Natural killer cell treated with Interleukin-12 subunit alpha and Interleukin-12 subunit beta and Interleukin-15 and Interleukin-18, amount 100 ng/mL, for 72 hours (primary cell): ENCODE measurements around the gene PDCD2L. TPM values are rescaled to one million over a fixed set of nuclear protein-coding genes. Genes with fewer than 3 reads are reported as not detected.
"Not testable (repeated sequence)": the region's sequence is repeated elsewhere in the genome, so short reads cannot be mapped to it uniquely, and the experiment has no call there.

Source experiments
- ATAC-seq, 2 donors: fragments of 150-1000 bp; cut with Tn5 transposase in 1 of 2; sonication (Bioruptor Pico), chemical (Tn5 transposase) in 1 of 2; 2 replicates each; pipeline ENCODE4 v1.10.0; 2021
- DNase-seq: peaks from one replicate; pipeline ENCODE4 v3.0.0; 2022; ENCODE audit warnings: low spot score
- H3K27ac Mint-ChIP-seq, 2 donors: 1 replicate in 1 of 2; 2 replicates in 1 of 2; pipeline ENCODE4 v1.8.0; 2022; ENCODE audit warnings: mixed read lengths in 2 of 2, mild to moderate bottlenecking in 1 of 2, moderate library complexity in 1 of 2
- H3K27me3 Mint-ChIP-seq, 2 donors: 1 replicate in 1 of 2; 2 replicates in 1 of 2; pipeline ENCODE4 v1.8.0; 2022; ENCODE audit warnings: mixed read lengths in 2 of 2
- H3K36me3 Mint-ChIP-seq: one replicate; pipeline ENCODE4 v1.8.0; 2022; ENCODE audit warnings: mixed read lengths
- H3K4me1 Mint-ChIP-seq, 2 donors: 1 replicate in 1 of 2; 2 replicates in 1 of 2; pipeline ENCODE4 v1.8.0; 2022; ENCODE audit warnings: low read depth in 2 of 2, mixed read lengths in 2 of 2, mild to moderate bottlenecking in 1 of 2
- H3K4me3 Mint-ChIP-seq: one replicate; pipeline ENCODE4 v1.8.0; 2022; ENCODE audit warnings: mixed read lengths
- H3K9me3 Mint-ChIP-seq: 2 replicates; pipeline ENCODE4 v1.8.0; 2022; ENCODE audit warnings: mixed read lengths
- total RNA-seq, 2 donors: library from RNA; stranded (reverse); gene quantifications; one replicate each; pipeline ENCODE4 v1.2.3, GENCODE V29; 2022

The PDCD2L gene
- total RNA-seq, 2 donors from 2014 or later: 18.2 to 28.4 TPM

GRCh38 chr19:34365463-34366401, 38.5 kb upstream of the PDCD2L start:
- H3K4me1 Mint-ChIP-seq: peaks cover 22 to 31% of the 10 kb centered on the region in 2 donors
- H3K4me3 Mint-ChIP-seq: peak overlapping the region; percentile 99
- DNase-seq (no peak), ATAC-seq (peak; percentile 13 to 14)
- peak overlapping the region; percentile 72 to 90 for H3K27ac Mint-ChIP-seq
- no peaks in the 10 kb centered on the region for H3K27me3 Mint-ChIP-seq
- H3K36me3 Mint-ChIP-seq: peaks cover 11% of the 10 kb centered on the region
- no peaks in the 10 kb centered on the region for H3K9me3 Mint-ChIP-seq

- peaks cover 26 to 35% of the 10 kb centered on the region in 2 donors for H3K4me1 Mint-ChIP-seq
- H3K9me3 Mint-ChIP-seq: no peaks in the 10 kb centered on the region
- no peak for ATAC-seq
- peak overlapping the region; percentile 99 for H3K4me3 Mint-ChIP-seq
- no peaks in the 10 kb centered on the region for H3K27me3 Mint-ChIP-seq
- peak overlapping the region; percentile 72 to 90 for H3K27ac Mint-ChIP-seq
- peaks cover 17% of the 10 kb centered on the region for H3K36me3 Mint-ChIP-seq
- DNase-seq: no peak
Measured at GRCh38 chr19:34366738-34367623, 37.2 kb upstream of the PDCD2L start.

GRCh38 chr19:34367624-34367957, 36.6 kb upstream of the PDCD2L start:
- H3K4me3 Mint-ChIP-seq: no peak overlapping the region
- ATAC-seq (no peak), DNase-seq (no peak)
- H3K27me3 Mint-ChIP-seq: no peaks in the 10 kb centered on the region
- peaks cover 17% of the 10 kb centered on the region for H3K36me3 Mint-ChIP-seq
- no peaks in the 10 kb centered on the region for H3K9me3 Mint-ChIP-seq
- peak overlapping the region in 1 of 2 donors; percentile 72 for H3K27ac Mint-ChIP-seq
- H3K4me1 Mint-ChIP-seq: peaks cover 26 to 35% of the 10 kb centered on the region in 2 donors

- Mint-ChIP-seq H3K27me3 (no peaks in the 10 kb centered on the region), H3K4me3 (peak overlapping the region; percentile 40), H3K27ac (peak overlapping the region in 1 of 2 donors; percentile 31), H3K36me3 (peaks cover 17% of the 10 kb centered on the region), H3K4me1 (peaks cover 27 to 35% of the 10 kb centered on the region in 2 donors), H3K9me3 (no peaks in the 10 kb centered on the region)
- ATAC-seq (no peak), DNase-seq (no peak)
Measured at GRCh38 chr19:34368338-34368737, 35.9 kb upstream of the PDCD2L start.

- not testable (repeated sequence) for H3K4me3 Mint-ChIP-seq, DNase-seq, H3K9me3 Mint-ChIP-seq, H3K27me3 Mint-ChIP-seq, ATAC-seq, H3K27ac Mint-ChIP-seq
- Mint-ChIP-seq H3K4me1 (peaks cover 31 to 38% of the 10 kb centered on the region in 2 donors), H3K36me3 (peaks cover 18% of the 10 kb centered on the region)
Measured at GRCh38 chr19:34369166-34369565, 35.0 kb upstream of the PDCD2L start.

GRCh38 chr19:34370117-34370516, 34.1 kb upstream of the PDCD2L start:
- H3K9me3 Mint-ChIP-seq: no peaks in the 10 kb centered on the region
- DNase-seq (no peak), ATAC-seq (no peak)
- H3K27me3 Mint-ChIP-seq: no peaks in the 10 kb centered on the region
- peaks cover 25 to 33% of the 10 kb centered on the region in 2 donors for H3K4me1 Mint-ChIP-seq
- no peak overlapping the region for H3K27ac Mint-ChIP-seq
- H3K4me3 Mint-ChIP-seq: no peak overlapping the region
- H3K36me3 Mint-ChIP-seq: peaks cover 22% of the 10 kb centered on the region

- DNase-seq (no peak), ATAC-seq (no peak)
- Mint-ChIP-seq H3K9me3 (no peaks in the 10 kb centered on the region), H3K4me3 (no peak overlapping the region), H3K27me3 (no peaks in the 10 kb centered on the region), H3K36me3 (peaks cover 22% of the 10 kb centered on the region), H3K27ac (no peak overlapping the region), H3K4me1 (peaks cover 25 to 28% of the 10 kb centered on the region in 2 donors)
Measured at GRCh38 chr19:34370983-34371382, 33.2 kb upstream of the PDCD2L start.

GRCh38 chr19:34373601-34374288, 30.5 kb upstream of the PDCD2L start:
- Mint-ChIP-seq H3K9me3 (no peaks in the 10 kb centered on the region), H3K4me1 (peaks cover 9 to 10% of the 10 kb centered on the region in 2 donors), H3K4me3 (no peak overlapping the region), H3K36me3 (peaks cover 11% of the 10 kb centered on the region), H3K27me3 (no peaks in the 10 kb centered on the region), H3K27ac (no peak overlapping the region)
- DNase-seq (no peak), ATAC-seq (no peak)

GRCh38 chr19:34375598-34375997, 28.6 kb upstream of the PDCD2L start:
- peaks cover 7 to 9% of the 10 kb centered on the region in 2 donors for H3K4me1 Mint-ChIP-seq
- H3K9me3 Mint-ChIP-seq: no peaks in the 10 kb centered on the region
- H3K36me3 Mint-ChIP-seq: peaks cover 11% of the 10 kb centered on the region
- no peaks in the 10 kb centered on the region for H3K27me3 Mint-ChIP-seq
- ATAC-seq (no peak), DNase-seq (no peak)
- no peak overlapping the region for H3K27ac Mint-ChIP-seq
- no peak overlapping the region for H3K4me3 Mint-ChIP-seq

GRCh38 chr19:34380639-34381241, 23.5 kb upstream of the PDCD2L start:
- Mint-ChIP-seq H3K27ac (no peak overlapping the region), H3K4me1 (peaks cover 4 to 16% of the 10 kb centered on the region in 2 donors), H3K4me3 (no peak overlapping the region), H3K36me3 (peaks cover 19% of the 10 kb centered on the region), H3K27me3 (no peaks in the 10 kb centered on the region), H3K9me3 (no peaks in the 10 kb centered on the region)
- ATAC-seq (no peak), DNase-seq (no peak)

- DNase-seq (no peak), ATAC-seq (no peak)
- Mint-ChIP-seq H3K27me3 (no peaks in the 10 kb centered on the region), H3K27ac (no peak overlapping the region), H3K4me1 (peaks cover 12 to 16% of the 10 kb centered on the region in 2 donors), H3K36me3 (peaks cover 19% of the 10 kb centered on the region), H3K9me3 (no peaks in the 10 kb centered on the region), H3K4me3 (no peak overlapping the region)
Measured at GRCh38 chr19:34381399-34382251, 22.6 kb upstream of the PDCD2L start.

GRCh38 chr19:34382471-34382870, 21.7 kb upstream of the PDCD2L start:
- ATAC-seq (no peak), DNase-seq (no peak)
- no peak overlapping the region for H3K27ac Mint-ChIP-seq
- no peaks in the 10 kb centered on the region for H3K9me3 Mint-ChIP-seq
- H3K4me1 Mint-ChIP-seq: peaks cover 12 to 16% of the 10 kb centered on the region in 2 donors
- H3K4me3 Mint-ChIP-seq: no peak overlapping the region
- no peaks in the 10 kb centered on the region for H3K27me3 Mint-ChIP-seq
- peaks cover 19% of the 10 kb centered on the region for H3K36me3 Mint-ChIP-seq
